ENCODE measurements around the gene MARK2. TPM values are rescaled to one million over a fixed set of nuclear protein-coding genes. Genes with fewer than 3 reads are reported as not detected.
A peak's percentile ranks its signal among the peaks of the same experiment; 100 is the strongest.

The MARK2 gene
- total RNA-seq, 4 donors from 2014 or later, result 34.7 to 82.9 (median 72.1) TPM

DNA sequence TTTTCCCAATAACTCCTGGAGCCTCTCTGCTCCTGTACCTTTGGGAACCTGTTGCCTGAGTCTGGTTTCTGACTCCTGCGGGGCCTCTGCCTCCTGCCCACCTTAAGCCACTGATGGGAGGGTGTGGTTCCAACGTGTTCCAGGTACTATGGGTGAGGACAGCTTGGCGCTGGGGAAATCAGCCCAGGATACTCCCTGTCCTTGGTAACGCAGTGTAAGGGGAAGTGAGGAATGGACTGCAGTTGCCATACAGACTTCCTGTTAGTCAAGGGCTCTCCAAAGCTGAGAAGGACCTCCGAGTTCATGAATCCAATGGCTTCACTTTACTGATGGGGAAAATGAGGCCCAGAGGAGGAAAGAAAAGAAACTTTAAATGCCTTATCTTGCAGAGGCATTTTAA, 1.2 kb upstream of the MARK2 start:
- Histone ChIP-seq H3K9me3 (no peaks in the 10 kb centered on the region), H3K4me3 (peak overlapping the region in 1 of 4 donors; percentile 86), H3K27ac (peak overlapping the region; percentile 82 to 95 (median 92)), H3K4me1 (peaks cover 9 to 43% (median 18%) of the 10 kb centered on the region in 4 donors), H3K36me3 (peaks cover 0 to 4% (median 0%) of the 10 kb centered on the region in 3 donors), H3K27me3 (no peaks in the 10 kb centered on the region)
- no peak for TF ChIP-seq POLR2A (IDR thresholded peaks at IDR 0.05)
- TF ChIP-seq, protein P1, sequence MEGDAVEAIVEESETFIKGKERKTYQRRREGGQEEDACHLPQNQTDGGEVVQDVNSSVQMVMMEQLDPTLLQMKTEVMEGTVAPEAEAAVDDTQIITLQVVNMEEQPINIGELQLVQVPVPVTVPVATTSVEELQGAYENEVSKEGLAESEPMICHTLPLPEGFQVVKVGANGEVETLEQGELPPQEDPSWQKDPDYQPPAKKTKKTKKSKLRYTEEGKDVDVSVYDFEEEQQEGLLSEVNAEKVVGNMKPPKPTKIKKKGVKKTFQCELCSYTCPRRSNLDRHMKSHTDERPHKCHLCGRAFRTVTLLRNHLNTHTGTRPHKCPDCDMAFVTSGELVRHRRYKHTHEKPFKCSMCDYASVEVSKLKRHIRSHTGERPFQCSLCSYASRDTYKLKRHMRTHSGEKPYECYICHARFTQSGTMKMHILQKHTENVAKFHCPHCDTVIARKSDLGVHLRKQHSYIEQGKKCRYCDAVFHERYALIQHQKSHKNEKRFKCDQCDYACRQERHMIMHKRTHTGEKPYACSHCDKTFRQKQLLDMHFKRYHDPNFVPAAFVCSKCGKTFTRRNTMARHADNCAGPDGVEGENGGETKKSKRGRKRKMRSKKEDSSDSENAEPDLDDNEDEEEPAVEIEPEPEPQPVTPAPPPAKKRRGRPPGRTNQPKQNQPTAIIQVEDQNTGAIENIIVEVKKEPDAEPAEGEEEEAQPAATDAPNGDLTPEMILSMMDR (IDR thresholded peaks at IDR 0.05), result no peak
- no peak for DNase-seq

DNA sequence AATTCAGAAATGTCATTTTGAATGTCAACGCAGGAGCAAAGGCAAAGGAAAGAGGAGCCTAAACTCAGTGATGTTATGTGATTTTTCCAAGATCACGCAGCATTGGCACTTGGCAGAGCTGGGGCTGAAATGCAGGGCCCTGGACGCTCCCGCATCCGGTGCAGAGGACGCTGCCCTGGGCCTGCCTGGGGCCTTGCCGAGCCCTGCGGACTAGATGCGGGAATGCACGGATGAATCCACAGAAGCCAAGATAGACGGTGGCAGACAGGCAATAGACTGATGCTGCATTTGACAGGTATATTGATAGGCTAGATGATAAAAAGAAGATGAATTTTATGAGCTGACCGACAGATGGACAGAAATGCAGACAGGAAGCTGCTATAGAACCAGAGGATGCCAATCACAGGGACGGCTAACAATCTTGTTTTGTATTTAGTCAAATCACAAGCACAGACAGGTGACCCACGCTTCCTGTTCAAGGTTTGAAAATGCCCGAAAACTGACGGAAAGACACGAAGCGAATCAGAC, 696 bp upstream of the MARK2 start:
- DNase-seq, result peak in 2 of 3 donors; percentile 60 to 65
- Histone ChIP-seq H3K9me3 (no peaks in the 10 kb centered on the region), H3K4me1 (peaks cover 9 to 48% (median 18%) of the 10 kb centered on the region in 4 donors), H3K4me3 (peak overlapping the region; percentile 76 to 95 (median 81)), H3K36me3 (peaks cover 0 to 4% (median 0%) of the 10 kb centered on the region in 3 donors), H3K27ac (peak overlapping the region; percentile 82 to 95 (median 92)), H3K27me3 (no peaks in the 10 kb centered on the region)
- TF ChIP-seq, protein P1 (IDR thresholded peaks at IDR 0.05), result peak in 3 of 6 experiments; percentile 3 to 24 (median 6)
- TF ChIP-seq POLR2A (IDR thresholded peaks at IDR 0.05), result no peak

DNA sequence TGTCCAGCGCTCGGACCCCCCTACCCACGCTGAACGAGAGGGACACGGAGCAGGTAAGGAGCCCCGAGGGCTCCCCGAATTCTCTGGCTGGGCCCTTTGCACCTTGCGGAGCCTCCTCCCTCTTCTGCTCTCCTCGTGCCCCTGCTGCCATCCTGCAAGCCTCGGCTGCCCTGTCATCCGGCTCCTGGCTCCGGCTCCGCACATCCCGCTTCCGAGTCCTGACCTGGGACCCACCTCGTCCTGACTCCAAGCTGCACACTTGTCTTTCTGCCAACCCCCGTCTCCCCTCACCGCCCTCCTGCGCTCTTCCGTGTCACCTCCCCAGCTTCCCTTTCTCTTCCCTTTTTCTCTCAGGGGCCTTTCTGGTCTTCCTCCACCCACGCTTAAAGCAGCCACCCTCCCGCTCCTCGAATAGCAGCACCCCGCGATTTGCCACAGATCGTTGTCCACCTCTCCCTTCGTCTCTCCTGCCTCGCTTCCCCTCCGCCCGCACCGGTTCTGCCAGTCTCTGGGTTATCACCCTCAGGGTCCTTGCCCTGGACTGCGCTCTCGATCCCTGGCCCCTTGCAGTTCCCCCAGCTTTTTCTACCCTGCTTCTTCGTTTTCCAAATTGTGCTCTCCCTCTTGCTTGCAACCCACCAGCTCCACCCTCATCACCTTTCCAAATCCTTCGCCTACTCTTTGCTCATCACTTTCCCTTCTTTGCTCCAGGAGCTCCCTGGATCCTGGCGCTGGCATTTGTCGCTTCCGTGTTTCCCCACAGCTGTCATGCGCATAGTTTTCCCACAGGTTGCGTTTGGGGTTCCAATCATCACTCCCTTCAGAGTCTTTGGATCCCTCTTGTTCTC, 822 bp downstream of the MARK2 start:
- Histone ChIP-seq H3K36me3 (peaks cover 0 to 11% (median 0%) of the 10 kb centered on the region in 3 donors), H3K4me3 (peak overlapping the region; percentile 76 to 95 (median 81)), H3K27me3 (no peaks in the 10 kb centered on the region), H3K27ac (peak overlapping the region; percentile 66 to 95 (median 92)), H3K9me3 (no peaks in the 10 kb centered on the region), H3K4me1 (peaks cover 9 to 55% (median 18%) of the 10 kb centered on the region in 4 donors)
- peak; percentile 48 to 71 (median 66) for DNase-seq
- TF ChIP-seq POLR2A (IDR thresholded peaks at IDR 0.05), result no peak
- TF ChIP-seq, protein P1 (IDR thresholded peaks at IDR 0.05), result no peak

DNA sequence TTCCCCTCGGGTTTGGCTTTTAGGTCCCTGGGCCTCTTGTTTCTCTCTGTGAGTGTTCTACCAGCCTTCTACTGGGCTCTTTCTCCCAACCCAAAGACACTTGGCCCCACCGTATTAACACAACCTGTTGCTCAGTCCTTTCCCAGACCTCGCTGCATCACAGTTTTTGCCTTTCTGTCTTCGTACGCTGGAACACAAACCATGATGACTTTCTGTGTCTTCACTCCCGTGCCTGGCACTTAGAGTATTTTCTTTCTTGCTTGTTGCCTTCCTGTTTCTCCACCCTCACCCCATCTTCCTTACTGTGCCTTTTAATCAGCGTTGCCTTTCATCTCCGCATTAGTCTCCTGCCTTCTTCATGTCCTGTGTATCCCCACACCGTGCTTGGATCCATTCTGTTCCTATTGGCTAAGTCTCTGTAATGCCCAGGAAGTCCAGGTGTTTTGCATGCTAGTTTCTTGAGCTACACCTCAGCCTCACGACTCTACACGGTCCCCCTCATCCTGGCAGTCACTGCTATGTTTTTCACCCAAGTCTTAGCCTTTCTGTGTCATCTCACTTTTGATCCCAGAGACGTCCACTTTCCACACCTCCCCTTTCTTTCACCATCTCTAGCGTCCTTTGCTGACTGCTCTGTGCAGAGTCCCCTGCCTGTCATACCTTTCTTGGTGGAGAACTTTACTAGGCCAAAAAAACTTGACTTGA, 1.6 kb downstream of the MARK2 start:
- Histone ChIP-seq H3K36me3 (peaks cover 0 to 13% (median 0%) of the 10 kb centered on the region in 3 donors), H3K27me3 (no peaks in the 10 kb centered on the region), H3K4me3 (peak overlapping the region; percentile 76 to 95 (median 81)), H3K9me3 (no peaks in the 10 kb centered on the region), H3K27ac (peak overlapping the region; percentile 66 to 95 (median 92)), H3K4me1 (peaks cover 9 to 62% (median 18%) of the 10 kb centered on the region in 4 donors)
- DNase-seq, result no peak
- TF ChIP-seq, protein P1 (IDR thresholded peaks at IDR 0.05), result no peak
- TF ChIP-seq POLR2A (IDR thresholded peaks at IDR 0.05), result no peak

DNA sequence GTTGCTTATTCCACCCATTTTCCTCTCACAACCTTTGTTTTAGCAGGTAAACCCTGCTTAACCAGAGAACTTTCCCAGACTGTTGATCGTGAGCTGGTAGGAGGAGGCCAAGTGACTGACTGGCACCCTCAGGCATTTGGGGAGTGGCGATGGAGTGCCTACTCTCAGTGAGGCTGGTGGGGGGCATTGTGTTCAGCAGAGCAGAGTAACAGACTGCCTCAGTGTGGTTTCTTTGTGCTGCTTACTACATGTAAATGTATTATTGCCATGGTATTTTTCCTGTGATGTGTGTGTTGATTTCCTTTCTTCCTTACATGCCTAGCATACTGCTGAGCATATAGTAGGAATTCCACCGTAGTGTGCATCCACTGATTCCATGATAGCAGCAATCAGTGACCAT, 2.6 kb downstream of the MARK2 start:
- H3K4me1 ChIP-seq, result peaks cover 9 to 65% (median 18%) of the 10 kb centered on the region in 4 donors
- peaks cover 0 to 13% (median 0%) of the 10 kb centered on the region in 3 donors for H3K36me3 ChIP-seq
- peak overlapping the region in 1 of 4 donors; percentile 22 for H3K27ac ChIP-seq

More for the DNA sequence above, 2.6 kb downstream of the MARK2 start:
- Histone ChIP-seq H3K4me3 (peak overlapping the region in 2 of 4 donors; percentile 76 to 95), H3K9me3 (no peaks in the 10 kb centered on the region), H3K27me3 (no peaks in the 10 kb centered on the region)
- TF ChIP-seq POLR2A (IDR thresholded peaks at IDR 0.05), result no peak
- TF ChIP-seq, protein P1 (IDR thresholded peaks at IDR 0.05), result no peak
- DNase-seq, result no peak

Measured in Peyer's patch (tissue), 4 donors.